Activated T-cell treated with anti-CD3 and anti-CD28 coated beads, Interleukin-2, amount 50 U/mL, for 48 hours (primary cell): ENCODE data around the gene OR2T29.
"Not testable (repeated sequence)": the region's sequence is repeated elsewhere in the genome, so short reads cannot be mapped to it uniquely, and the experiment has no call there.

Source experiments
- DNase-seq, 2 experiments: peaks; one replicate each; pipeline ENCODE4 v3.0.0-alpha.2; 2020

Gene OR2T29

GRCh38 chr1:248507773-248508172 lies 54.8 kb downstream of the OR2T29 start, which contains the start of gene OR2G6:
OR2G6 (plus strand) TSS chr1:248508073; CDS start chr1:248521647, 13,574 bp downstream.
- not testable (repeated sequence) for DNase-seq
